ENCODE data around the gene TMEM204.

Gene TMEM204

GRCh38 chr16:1539720-1540555 is 6.5 kb downstream of the TMEM204 start:
- FAIRE-seq = no peak

DNA sequence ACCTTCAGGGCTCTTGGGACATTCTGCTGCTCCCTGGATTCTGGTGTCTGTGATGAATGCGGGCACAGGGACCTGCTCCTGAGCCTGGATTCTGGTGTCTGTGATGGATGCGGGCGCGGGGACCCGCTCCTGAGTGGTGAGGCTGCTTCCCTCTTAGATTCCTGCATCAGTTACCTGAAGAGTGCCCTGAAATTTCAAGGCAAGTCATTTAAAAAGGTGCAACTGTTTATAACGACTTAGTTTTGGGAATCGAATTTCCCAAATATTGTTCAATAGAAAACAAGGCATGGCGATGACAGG is 7.0 kb downstream of the TMEM204 start:
- FAIRE-seq = no peak

GRCh38 chr16:1541293-1542165 is 8.1 kb downstream of the TMEM204 start:
- no peak for FAIRE-seq

DNA sequence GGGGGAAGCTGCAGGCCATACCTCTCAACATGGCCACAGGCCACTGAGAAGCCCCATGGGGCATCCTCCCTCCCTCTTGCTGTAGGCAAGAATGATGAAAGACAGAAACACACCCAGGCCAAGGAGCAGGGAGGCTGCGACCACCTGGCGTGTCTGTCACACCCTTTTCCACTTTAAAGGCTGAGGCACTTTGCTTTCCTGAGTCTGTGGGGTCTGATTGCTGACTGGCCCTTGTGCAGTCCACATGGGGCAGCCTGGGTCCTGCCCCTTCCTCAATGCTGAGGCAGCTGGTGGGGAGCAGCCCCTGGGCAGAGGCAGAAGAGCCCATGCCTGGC is 8.7 kb downstream of the TMEM204 start:
- FAIRE-seq = no peak

DNA sequence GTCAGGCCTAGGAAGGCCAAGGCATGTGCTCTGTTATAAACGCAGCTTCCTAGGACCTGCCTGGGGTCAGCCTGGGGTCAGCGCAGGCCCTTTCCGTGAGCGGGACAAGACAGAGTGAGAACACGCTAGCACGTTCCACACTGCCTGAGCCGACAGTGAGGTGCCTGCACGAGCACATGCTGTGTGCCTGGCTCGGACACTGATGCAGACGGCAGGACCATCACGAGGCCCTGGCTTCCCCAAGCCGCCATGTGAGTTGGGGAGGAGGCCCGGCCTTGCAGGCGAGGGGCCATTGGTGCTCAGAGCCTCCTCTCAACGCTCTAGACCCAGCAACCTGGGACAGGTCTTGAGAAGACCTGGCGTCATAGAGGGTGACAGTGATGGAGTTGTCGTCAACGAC is 9.1 kb downstream of the TMEM204 start:
- FAIRE-seq = no peak

DNA sequence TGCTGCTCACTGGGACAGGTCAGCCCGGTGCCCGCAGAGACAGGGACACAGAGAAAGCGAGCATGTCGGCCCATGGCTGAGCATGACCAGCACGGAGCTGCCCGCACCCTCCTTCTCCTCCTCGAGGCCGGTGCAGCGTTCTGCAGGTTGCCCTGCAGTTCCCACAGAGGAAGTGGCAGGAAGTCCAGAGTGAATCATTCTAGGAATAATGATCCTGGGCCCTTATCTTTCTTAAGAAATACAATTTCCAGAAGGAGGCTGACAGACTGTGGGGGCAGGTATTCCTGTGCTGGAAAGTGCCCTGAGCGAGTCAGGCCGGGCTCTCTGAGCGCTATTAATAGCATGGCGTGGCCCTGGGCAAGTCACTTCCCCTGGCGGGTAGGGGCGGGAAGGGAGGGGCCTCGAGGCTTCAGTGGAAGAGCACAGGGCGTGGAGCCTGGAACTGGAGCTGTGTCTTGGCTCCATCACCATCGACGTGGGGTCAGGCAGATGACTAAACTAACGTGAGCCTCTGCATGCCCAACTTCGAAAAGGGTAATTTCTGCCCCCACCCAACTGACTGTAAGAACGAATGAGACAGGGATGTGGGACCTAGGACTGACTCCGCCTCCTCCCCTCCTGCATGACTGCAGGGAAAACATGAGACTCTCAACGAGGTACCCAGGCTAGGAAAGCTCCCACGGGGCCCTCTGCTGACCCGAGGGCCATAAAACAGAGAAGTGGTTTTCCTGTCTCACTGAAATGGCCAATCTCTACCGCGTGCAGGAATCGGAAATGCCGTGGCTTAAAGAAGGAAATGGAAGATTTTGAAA is 9.8 kb downstream of the TMEM204 start:
- no peak for FAIRE-seq

DNA sequence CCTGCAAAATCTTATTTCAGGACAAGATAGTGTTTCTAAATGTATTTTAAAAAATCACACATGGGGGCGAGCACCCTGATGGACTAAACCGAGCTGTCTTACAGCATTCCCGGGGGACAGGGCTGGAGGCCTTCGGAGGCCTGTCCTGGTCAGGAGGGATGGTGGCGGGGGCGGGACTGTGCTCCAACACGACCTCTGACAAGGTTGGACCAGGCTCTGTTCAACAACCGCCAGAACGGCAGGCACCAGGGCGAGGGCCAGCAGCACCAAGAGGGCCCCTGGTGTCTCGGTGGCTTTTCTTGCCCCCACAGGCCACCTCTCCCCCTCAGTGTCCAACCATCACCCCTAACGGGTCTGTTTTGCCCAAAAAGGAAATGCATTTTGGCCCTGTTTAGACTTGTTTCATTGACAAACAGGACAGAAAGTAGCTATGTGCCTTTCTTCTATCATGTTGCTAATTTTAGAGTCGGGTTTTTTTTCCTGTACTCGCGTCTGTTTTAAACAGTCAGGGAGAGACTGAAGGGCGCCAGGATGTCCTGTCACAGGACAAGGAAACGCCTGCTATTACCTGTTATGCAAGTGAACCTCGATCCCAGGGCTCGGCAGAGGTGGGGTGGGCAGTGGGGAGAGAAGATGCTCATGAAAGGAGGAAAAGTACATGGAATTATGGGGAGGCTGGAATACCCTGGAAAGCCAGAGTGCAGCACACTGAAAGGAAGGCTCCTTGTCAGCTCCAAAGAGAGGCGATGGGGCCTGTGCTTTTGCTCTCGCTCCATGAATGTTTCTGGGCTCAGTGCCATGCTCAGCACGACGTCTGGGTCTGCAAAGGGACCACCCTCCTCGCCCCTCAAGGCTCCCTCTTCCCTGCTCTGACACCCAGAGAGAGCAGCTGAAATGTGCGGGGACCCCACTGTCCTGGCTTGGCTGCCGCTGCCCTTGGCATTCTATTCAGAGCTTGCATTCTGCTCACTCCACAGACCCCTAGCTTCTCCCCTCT is 11.9 kb downstream of the TMEM204 start:
- FAIRE-seq = no peak

DNA sequence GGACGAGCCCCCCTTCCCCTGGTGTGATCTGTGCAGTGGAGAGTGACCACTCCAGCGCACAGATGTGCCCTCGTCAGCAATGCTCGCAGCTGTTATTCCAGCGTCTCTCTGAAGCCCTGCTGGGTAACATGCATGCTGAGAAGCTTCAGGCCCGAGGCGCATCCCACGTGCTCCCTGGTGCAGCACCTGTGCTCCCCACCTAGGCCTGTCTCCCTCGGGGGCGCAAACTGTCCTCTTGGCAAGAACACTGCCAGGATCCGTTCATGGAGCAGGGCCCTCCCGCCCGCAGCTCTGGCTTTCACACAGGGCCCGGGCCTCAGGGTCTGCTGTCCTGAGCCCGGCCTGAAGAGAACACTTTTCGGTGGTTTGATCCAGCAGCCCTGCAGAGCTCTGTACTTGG is 13.0 kb downstream of the TMEM204 start:
- FAIRE-seq = no peak

- no peak for FAIRE-seq
These were observed 14.8 kb downstream of the TMEM204 start for GRCh38 chr16:1548233-1548632.

- FAIRE-seq = no peak
These were observed 15.3 kb downstream of the TMEM204 start for GRCh38 chr16:1548727-1549126.

DNA sequence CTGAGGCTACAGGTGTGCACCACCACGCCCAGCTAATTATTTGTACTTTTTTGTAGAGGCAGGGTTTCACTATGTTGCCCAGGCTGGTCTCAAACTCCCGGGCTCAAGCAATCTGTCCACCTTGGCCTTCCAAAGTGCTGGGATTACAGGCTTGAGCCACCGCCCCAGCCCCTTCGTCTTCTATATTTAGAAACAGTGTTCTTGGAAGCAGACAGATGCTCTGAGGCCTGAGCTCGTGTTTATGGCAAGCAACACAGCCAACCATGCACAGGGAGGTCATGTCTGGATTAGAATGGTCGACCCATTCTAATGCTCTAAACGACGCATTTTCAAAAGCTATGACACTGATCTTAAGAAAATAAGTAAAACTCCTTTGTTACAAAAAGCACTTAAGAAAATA is 16.6 kb downstream of the TMEM204 start:
- FAIRE-seq = no peak

- FAIRE-seq = no peak
These were observed 17.2 kb downstream of the TMEM204 start for GRCh38 chr16:1550696-1551095.

DNA sequence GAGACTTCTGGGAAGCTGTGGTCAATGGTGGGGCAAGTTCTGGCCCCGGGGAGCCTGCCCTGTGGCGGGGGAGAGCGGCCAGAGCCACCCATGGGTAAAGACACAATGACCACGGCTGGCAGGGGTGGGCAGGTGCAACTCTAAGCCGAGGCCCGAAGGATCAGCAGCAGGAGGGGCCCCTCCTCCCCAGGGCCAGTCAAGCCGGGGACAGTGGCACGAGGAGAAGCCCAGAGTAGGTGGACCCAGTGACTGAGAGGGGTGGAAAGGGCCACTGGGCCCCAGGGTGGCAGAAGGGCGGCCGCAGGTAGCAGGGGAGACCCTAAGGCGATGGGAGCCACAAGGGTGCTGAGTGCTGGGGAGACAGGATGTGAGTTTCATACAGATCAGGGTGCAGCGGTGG is 17.7 kb downstream of the TMEM204 start:
- FAIRE-seq = no peak

GRCh38 chr16:1552129-1552528 is 18.7 kb downstream of the TMEM204 start:
- no peak for FAIRE-seq

DNA sequence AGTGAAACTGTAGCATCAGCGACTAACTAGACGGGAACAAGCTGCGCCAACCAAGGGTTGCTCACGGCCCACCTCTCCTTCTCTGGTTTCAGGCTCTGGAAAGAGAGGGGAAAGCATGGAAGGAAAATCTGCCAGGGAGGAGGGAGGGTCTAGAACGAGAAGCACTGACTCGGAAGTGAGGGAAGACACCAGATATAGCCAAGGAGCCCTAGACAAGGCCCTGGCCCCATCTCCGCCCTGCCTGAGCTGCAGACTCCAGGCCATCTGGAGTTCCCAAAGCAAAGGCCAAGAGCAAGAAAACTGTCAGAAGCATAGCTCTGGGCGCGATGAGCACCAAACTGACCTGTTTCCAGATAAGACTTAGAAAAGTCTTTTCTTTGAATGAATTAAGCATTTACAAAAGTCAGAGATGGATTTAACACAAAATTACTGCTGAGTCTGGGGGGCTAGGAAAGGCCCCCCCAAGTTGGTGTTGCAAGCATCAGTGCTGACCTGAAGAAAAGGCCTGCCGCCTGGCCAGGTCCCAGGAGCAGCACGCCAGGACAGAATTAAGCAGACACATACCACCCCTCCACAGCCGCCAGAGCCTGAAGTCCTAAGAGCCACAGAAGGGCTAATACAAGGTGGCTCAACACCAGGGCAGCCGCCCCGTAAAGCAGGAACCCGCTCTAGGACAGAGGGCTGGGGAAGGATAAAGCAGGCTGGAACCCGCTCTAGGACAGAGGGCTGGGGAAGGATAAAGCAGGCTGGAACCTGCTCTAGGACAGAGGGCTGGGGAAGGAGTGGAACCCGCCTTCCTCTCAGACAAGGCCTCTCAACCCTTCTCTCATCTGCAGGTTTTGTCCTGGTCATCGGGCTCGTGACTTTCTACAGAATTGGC is 20.7 kb downstream of the TMEM204 start:
- FAIRE-seq = no peak

DNA sequence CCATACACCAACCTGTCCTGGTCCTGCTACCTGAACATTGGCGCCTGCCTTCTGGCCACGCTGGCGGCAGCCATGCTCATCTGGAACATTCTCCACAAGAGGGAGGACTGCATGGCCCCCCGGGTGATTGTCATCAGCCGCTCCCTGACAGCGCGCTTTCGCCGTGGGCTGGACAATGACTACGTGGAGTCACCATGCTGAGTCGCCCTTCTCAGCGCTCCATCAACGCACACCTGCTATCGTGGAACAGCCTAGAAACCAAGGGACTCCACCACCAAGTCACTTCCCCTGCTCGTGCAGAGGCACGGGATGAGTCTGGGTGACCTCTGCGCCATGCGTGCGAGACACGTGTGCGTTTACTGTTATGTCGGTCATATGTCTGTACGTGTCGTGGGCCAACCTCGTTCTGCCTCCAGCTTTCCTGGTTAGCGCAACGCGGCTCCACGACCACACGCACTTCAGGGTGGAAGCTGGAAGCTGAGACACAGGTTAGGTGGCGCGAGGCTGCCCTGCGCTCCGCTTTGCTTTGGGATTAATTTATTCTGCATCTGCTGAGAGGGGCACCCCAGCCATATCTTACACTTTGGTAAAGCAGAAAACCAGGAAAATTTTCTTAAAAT is 21.5 kb downstream of the TMEM204 start:
- FAIRE-seq = no peak

DNA sequence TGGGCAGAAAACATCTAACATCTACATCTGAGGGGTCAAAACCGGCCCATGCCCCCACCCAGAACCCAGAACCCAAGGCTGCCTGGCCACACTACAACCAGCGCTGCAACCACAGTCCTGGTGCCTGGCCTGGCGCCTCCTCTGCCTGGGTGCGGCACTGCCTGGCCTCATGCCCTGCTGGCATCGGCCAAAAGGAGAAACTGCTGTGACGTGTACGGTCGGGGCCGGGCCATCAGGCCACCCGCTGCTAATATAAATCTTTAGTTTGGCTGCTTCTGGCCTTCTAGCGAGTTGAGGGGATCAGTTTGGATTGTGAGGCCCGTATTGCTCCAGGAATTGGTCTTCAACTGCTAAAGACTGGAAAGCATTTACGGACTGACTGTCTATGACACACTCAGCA is 22.8 kb downstream of the TMEM204 start:
- no peak for FAIRE-seq

DNA sequence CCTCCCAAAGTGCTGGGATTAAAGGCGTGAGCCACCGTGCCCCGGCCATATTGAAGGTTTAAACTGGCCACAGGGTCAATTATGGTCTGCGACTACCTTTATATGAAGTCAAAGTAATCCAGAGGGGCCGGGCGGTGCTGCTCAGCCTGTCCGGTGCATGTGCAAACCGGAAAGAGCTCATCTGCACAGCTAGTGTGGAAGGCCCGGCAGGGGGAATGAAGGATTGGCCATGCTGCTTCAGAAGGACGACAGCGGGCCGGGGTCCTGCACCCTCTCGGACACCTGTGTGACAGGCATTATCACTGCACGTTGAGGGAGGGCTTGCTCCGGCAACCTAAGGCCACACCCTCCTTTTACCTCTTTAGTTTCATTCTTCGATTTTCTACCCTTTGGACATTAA is 23.6 kb downstream of the TMEM204 start:
- no peak for FAIRE-seq

DNA sequence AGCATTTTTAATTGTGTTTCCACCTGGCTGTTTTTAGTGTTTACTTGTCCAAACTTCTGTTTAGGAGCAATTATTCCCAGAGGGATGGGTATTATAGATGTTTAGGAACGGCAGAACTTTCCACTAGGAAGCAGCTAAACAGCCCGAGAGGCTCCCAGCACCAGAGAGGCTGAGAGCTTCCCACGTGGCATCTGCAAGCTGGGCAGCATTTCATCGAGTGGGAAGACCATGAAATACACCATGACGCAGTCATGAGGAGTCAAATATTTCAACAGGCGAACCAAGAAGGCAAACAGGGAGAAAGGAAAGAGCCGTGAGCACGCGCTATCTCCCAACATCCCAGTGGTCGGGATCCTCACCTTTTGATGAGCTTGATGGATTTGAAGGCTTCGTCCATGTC is 24.1 kb downstream of the TMEM204 start:
- FAIRE-seq = no peak

DNA sequence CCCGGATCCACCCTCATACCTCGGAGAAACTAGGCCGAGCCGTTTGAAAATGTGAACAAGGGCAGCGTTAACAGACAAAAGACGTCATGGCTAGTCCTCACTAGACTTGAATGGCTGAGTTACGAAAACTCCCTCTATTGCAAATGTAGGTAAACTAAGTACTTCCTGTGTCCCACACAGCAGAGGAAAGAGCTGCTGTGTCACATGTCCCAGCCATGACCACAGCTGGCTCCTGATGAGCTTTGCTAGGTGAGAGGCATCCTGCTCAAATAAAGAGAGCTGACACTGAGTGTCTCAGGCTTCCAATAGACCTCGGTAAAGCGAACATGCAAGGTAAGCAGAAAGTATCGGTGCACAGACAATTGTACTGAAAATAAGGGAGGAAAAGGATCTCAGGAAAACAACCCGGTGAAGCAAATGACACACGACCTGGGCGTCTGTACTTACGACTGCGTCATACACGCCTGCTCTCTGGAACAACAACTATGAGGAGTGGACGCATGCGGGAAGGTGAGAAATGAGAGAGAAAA is 26.0 kb downstream of the TMEM204 start:
- FAIRE-seq = no peak

DNA sequence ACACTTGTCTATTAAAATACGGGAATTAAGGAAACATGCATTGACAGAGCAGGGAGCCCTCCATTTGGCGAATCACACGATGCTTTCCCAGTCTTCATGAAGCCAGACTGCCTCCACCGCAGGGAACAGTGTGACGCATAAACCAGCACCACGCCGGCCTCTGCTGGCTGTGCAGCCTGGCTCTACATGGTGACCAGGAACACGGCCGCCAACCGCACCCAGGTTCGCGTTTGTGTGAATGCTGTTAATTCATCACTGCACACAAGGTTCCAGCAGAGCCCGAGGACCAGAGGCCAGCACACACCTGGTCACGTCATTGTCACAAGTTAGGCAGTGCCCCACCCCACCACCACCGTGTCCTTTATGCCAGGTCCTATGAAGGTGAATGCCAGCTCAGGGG is 26.7 kb downstream of the TMEM204 start:
- no peak for FAIRE-seq
